NOMO-1 treated with dmso at 0.1 percent for 144 hours (cell line): ENCODE data around the gene SPSB3.
"Not testable (repeated sequence)": the region's sequence is repeated elsewhere in the genome, so short reads cannot be mapped to it uniquely, and the experiment has no call there.

ENCODE experiments used
- DNase-seq: peaks from one replicate; lab custom pipeline; 2025; ENCODE audit not compliant: unreplicated experiment; lab: John Stamatoyannopoulos, UW

The SPSB3 gene

GRCh38 chr16:1817276-1817589, 34.9 kb upstream of the SPSB3 start:
- DNase-seq, result no peak

- DNase-seq, result no peak
Measured at GRCh38 chr16:1816396-1817275, 34.3 kb upstream of the SPSB3 start.

- DNase-seq, result no peak
Measured at GRCh38 chr16:1815461-1815860, 33.1 kb upstream of the SPSB3 start.

- no peak for DNase-seq
Measured at GRCh38 chr16:1812732-1813163, 30.4 kb upstream of the SPSB3 start.

GRCh38 chr16:1810536-1810935, 28.2 kb upstream of the SPSB3 start:
- no peak for DNase-seq

- DNase-seq, result no peak
Measured at GRCh38 chr16:1810106-1810505, 27.7 kb upstream of the SPSB3 start.

- no peak for DNase-seq
Measured at GRCh38 chr16:1809281-1809801, 27.0 kb upstream of the SPSB3 start.

GRCh38 chr16:1808691-1809090, 26.3 kb upstream of the SPSB3 start:
- no peak for DNase-seq

GRCh38 chr16:1807626-1808025, 25.3 kb upstream of the SPSB3 start:
- no peak for DNase-seq

- no peak for DNase-seq
Measured at GRCh38 chr16:1800701-1801100, 18.3 kb upstream of the SPSB3 start.

- DNase-seq, result not testable (repeated sequence)
Measured at GRCh38 chr16:1799263-1799662, 16.9 kb upstream of the SPSB3 start.

GRCh38 chr16:1794908-1795666, 12.7 kb upstream of the SPSB3 start:
- no peak for DNase-seq

- DNase-seq, result no peak
Measured at GRCh38 chr16:1794221-1794871, 12.0 kb upstream of the SPSB3 start.

GRCh38 chr16:1793578-1794220, 11.3 kb upstream of the SPSB3 start, which contains the start of gene IGFALS:
Gene IGFALS (minus strand): TSS chr16:1793705. CDS start chr16:1793652, 53 bp downstream.
- DNase-seq, result no peak

GRCh38 chr16:1792836-1793577, 10.6 kb upstream of the SPSB3 start:
- DNase-seq, result no peak

GRCh38 chr16:1791943-1792812, 9.8 kb upstream of the SPSB3 start:
- DNase-seq, result no peak

GRCh38 chr16:1791256-1791942, 9.0 kb upstream of the SPSB3 start:
- no peak for DNase-seq

GRCh38 chr16:1790611-1791255, 8.4 kb upstream of the SPSB3 start:
- no peak for DNase-seq
